ENCODE data around the gene MDH1B.
"Not testable (repeated sequence)": the region's sequence is repeated elsewhere in the genome, so short reads cannot be mapped to it uniquely, and the experiment has no call there.

The MDH1B gene

DNA sequence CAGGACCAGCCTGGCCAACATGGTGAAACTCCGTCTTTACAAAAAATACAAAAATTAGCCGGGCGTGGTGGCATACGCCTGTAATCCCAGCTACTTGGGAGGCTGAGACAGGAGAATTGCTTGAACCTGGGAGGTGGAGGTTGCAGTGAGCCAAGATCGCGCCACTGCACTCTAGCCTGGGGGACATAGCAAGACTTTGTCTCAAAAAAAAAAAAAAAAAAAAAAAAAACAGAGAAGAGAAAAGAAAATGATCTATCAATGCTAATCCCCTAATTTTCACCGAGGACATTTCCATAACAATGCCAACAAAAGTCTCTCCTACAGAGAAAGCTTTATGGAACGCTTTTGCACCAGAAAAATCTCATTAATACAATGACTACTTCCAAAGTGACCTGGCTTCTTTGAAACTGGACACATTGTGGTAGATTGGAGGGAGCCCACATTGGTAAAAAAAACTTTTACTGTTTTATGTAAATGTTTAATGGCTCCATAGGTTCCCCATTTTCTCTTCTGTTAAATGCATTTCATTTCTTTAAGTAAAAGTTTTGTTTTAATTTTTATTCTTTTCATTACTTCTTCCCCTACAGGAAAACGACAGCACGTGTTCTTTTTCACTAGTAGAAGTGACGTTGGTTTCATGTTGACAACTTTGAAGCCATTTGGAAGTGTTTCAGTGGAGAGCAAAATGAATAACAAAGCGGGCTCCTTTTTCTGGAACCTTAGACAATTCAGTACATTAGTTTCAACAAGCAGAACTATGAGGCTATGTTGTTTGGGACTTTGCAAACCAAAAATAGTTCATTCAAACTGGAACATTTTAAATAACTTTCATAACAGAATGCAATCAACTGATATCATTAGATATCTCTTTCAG is 1.2 kb upstream of the MDH1B start:
- DNase-seq (ENCODE audit: low read depth): no peak

DNA sequence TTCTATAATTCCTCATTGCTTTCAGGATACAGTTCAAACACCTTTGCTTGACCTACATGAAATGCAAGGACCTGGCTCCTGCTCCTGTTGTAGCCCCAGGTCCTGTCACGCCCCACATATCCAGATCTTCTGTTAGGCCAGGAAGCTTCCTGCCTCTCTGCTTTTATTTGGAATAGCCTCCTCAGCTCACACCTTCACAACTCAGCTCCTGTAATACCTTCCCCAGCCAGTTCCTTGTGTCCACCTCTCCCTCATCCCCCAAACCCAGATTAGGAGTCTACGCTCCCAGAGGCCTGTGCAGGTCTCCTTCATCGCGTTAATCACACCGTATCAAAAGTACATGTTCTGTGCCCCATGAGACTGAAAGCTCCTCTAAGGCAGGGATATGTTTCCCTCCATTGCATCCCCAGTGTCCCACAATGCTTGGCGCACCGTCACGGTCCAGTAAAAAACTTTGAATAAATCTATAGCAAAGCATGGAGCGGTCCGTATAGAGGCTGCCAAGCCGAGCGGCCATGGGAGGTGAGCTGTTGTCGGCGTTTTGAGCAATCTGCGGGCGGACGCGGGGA is 371 bp downstream of the MDH1B start:
- no peak for DNase-seq (ENCODE audit: low read depth)

DNA sequence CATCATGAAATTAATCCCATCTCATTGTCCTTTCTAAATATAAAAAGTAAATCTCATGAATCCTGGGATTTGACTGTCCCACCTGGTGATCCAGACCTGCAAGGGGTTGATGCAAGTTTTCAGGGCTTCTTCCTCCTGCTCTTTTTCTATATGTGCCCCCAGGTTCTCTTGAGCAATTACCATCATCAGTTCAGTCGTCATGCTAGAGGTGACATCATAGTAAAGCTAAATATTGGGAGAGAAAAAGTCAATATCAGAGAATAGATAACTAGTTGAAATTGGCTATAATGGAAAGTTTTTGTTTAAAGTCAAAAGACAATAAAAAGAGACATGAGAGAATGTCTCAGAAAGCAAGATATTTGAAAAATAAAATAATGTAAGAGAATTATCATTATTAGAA is 8.3 kb downstream of the MDH1B start:
- no peak for DNase-seq (ENCODE audit: low read depth)

DNA sequence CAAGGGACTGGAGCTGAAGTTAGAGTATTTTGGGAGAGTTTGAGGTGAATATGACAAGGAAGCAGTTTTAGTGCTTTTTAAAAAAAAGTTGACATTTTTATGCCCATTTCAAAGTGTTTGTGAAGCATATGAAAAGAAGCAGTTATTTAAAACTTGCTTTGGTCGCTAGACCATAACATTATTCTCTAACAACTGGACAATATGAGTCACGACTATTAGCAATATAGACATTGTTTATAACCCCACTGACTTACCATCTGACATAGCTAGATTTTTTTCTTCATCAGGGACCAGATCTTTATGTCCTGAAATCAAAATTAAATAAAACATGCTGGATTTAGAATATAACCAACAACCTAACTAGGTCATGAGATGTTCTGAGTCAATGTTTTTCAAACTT is 24.3 kb downstream of the MDH1B start:
- DNase-seq (ENCODE audit: low read depth): no peak

DNA sequence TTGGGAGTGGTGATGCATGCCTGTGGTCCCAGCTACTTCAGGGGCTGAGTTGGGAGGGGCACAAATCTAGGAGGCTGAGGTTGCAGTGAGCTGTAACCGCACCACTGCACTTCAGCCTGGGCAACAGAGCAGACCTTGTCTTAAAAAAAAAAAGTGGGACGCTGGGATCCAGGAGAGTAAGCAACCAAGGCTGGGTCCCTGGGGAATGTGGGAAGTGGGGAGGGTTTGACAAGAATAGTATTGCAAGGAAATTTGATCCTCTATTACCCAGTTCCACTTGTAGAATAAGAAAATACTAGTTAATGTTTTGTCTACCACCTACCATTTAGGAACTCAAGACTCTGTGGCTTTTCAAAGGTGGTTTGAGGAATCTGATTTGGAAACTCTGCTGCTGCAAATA is 25.9 kb downstream of the MDH1B start:
- no peak for DNase-seq (ENCODE audit: low read depth)

DNA sequence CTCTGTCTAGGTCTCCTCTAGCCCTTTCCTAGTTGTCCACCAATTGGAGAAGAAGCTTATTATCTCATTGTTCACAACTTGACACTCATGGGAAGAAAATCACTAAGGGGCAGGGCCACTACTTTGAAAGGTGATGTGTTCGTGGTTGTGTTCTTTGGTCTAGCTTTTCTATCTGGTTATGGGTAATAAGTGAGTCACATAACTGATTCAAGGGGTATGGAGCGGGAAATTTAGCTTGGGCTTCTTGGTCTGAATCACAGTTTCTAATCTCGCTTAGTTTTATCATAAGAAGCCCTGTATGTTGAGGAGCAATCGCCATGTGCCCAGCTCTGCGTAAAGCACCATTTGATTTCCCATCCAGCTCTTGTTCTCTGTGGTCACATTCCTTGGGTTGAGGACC is 28.2 kb downstream of the MDH1B start:
- DNase-seq (ENCODE audit: low read depth): no peak

DNA sequence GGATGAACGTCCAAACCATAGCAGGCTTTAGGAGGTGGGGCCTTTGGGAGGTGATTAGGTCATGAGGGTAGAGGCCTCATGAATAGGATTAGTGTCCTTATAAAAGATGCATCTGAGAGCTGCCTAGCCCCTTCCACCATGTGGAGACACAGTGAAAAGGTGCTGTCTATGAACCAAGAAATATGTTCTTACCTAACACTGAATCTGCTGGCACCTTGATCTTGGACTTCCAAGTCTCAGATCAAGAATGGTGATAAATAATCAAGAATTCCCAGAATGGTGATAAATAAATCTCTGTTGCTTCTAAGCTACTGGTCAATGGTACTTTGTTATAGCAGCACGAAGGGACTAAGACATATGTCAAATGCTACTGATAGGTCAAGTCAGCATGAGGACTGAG is 31.8 kb downstream of the MDH1B start:
- DNase-seq (ENCODE audit: low read depth): no peak

DNA sequence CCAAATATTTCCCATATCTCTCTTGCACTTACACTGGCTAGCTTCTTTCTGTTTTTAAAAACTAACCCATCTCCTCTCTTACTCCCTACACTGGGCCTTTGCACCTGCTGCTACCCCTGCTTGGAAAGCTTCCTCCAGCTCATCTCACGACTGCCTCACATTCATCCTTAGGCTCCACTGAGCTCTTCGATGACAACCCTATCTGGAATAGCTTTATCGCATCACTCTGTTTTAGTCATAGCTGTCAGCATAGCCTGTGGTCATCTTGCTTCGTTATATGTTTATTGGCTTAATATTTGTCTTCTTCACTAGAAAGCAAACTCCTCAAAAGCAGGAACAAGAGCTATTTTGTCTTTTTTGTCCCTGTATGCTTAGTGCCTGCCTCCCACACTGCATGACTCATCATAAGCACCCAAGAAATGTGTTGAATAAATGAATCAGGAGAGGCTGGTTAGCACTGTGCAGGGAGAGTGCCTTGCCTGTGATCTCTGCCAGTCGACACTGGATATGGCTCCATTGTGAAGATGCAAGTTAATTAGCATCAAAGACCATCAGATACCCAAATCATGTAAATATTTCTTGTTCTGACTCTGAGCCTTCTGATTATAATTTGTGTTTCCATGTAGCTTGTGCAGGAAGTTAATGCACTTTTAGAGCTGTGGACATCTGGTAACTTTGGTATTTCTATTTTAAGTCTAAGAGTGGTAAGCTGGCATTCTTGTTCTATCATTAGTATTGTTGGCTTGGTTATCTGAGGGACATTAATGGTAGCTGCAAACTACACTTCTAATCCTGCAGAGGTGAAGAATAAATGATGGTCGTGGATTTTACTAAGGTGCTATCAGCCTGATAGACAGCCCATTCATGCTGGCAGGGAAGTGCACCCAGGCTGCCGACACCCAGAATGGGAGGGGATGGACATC is 36.6 kb downstream of the MDH1B start:
- no peak for DNase-seq (ENCODE audit: low read depth)

DNA sequence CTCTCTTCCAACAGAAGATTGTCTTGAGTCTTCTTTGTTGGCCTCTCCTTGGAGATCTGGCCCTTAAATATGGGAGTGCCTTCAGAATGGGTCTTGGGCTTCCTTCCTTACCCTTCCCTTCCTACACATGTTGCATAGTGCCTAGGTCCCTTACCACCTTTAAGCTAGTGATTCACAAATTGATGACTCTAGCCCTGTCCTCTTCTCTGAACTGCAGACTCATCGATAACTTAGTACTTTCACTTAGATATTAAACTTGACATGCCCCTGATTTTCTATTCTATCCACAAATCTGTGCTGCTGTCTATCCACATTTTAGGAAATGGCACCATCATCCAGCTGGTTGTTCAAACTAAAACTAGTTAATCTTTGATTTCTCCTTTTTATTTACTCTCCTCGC is 37.8 kb downstream of the MDH1B start:
- DNase-seq (ENCODE audit: low read depth): no peak

DNA sequence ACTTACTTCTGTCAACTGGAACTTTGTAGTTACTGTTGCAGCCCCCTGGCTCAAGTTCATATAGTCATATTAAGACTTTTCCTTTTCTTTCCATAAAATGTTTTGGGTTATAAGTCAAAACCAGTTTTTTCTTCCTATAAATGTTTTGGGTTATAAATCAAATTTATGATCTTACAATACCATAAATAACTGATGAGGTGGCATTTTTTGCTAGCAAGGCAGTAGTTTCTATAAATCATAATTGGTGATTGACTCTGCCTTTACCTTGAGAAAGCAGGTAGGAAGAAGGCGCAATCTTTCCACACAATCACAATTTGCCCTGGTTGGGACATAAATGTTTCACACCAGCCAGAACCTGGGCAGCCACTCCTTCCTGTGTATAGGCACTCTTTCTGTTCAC is 41.8 kb downstream of the MDH1B start:
- DNase-seq (ENCODE audit: low read depth): no peak

DNA sequence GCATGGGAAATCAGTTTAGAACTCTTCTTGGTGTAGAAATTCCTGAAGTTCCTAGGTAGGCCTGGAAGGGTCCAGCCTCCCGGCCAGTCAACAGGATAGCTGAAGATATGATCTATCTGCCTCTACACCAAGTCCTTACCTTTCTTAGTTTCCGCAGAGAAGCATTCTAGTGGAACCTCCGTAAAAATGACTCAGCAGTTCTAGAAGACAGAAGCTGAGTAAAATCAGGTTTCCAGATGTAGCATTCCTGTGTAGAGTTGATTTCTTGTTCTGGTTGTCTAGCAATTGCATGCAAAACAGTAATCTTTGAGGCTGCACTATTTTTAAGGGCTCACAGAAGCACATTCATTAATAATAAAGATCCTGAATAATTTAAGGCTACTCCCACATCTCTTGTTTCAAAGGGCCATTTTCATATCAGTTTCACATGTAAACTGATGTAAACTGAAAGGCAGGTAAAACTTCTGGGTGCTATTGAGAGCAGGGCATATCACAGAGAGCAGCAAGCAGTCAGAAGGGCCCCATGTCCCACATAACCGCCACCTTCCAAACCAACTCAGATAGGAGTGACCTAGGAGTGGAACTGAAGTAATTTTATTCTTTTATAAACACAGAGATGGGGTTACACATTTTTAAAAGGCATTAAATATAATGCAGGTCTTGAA is 43.7 kb downstream of the MDH1B start:
- DNase-seq (ENCODE audit: low read depth): no peak

DNA sequence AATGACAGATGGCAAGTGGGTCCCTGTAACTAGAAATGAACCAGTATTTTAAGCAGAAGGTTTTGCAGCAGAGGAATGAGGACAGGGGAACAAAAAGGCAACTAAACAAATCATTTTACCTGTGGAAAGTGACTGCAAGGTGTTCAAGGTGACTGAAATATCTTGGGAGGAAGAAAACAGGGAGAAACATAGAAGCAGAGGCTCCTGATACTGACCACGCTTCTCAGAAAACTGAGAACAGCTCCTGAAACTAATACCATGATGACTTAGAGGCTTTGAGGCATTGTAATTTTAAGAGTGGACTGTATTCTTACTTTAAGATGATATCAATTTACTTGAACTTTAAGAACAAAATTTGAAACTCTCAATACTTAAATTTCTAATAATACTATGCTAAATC is 46.8 kb downstream of the MDH1B start, which contains the start of gene DYTN:
Gene DYTN, minus strand, starts transcription at position 101 of the 400 bp plus-strand sequence. CDS start 117 bp downstream, outside the sequence.
- DNase-seq (ENCODE audit: low read depth): no peak

DNA sequence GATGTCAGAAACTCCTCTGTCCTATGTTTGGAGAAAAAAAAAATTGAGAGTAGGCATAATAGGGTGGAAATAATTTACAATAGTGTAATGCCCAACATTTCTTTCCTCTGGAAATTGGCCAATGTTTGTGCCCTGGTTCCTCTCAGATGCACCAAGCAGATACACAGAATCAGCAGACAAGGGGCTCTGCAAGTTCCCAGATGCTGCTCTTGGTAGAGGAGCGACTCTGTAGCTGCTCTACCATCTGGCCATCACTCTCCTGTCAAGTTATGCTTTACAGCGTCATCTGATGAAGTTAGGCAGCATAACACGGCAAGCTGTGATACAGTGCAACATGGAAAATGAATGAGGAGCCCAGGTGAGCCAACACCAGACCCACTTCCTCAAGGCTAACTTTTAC is 48.5 kb downstream of the MDH1B start:
- DNase-seq (ENCODE audit: low read depth): no peak

DNA sequence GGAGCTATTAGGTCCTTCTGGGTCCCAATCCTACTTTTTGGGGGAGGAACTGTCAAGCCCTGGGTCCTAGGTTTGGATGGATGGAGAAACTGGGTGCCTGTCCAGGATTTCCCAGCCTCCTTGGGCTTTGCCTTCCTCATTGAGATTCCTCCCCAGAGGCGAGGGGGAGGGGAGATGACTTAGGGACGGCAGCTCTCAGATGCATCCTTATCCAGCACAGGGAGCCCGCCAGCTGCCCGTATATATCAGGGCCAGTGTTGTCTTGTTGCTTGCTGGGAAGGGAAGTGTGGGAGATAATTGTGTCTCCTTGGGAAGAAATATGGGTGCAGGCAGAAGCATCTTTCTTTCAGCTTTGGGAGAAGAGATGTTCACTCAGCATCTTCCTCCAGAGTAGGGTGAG is 49.9 kb downstream of the MDH1B start:
- DNase-seq (ENCODE audit: low read depth): not testable (repeated sequence)

DNA sequence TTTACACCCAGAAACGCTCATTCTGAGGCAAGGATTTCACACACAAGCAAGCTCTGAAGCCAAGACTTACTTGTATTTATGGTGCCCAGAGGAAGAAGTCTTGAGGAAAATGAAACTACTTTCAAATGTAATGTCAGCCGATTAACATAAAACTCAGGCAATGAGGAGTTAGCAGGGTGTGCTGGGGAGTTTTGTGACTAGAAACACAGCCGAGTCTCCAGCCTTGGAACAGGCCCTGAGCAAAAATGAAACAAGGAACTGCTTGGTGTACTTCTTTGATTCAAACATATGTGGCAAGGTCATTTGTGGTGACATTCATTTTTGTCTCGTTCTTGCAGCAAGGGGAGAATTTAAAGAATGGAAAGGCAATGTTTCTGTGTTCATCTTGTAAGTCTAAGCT is 51.4 kb downstream of the MDH1B start:
- no peak for DNase-seq (ENCODE audit: low read depth)

DNA sequence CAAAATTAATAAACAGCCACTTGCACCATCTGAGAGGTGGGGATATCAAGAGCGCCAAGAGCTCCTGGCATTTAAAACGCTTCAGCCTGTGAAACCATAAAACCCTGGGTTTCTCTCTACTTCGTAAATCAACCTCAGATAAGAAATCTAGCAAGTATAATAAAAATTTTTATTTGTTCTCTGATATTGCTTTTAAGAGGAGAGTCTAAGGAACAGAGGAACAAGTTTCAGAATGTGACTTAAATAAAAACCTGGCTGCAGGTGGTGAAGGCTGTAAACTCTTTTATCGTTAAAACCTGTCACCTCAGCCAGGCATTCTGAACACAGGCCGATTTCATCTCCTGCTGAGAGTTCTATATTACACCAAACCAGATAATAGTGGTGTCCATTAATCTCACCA is 56.8 kb downstream of the MDH1B start:
- DNase-seq (ENCODE audit: low read depth): no peak

DNA sequence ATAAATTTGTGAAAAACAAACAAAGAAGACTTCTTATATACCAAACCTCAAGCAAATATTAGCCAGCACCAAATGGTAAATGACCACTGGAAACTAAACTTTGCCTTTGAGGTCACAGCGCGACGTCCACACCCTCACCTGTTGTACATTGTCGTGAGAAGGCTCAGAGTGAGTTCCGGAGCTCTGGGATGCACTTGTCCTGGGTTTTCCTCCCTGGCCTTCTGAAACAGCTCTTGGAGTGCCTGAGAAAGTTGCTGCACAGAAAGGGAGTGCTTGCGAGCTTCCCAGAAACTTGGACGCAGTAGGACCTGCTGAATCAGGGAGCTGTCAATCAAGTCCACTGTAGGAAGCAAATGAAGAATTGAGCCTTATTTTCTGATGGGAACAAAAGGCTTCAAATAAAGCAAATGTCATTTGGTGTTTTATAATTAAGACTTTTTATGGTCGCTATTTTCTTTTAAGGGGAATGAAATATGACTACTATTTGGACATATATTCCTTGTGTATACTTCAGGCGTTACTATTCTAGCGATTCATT is 57.9 kb downstream of the MDH1B start:
- DNase-seq (ENCODE audit: low read depth): no peak

DNA sequence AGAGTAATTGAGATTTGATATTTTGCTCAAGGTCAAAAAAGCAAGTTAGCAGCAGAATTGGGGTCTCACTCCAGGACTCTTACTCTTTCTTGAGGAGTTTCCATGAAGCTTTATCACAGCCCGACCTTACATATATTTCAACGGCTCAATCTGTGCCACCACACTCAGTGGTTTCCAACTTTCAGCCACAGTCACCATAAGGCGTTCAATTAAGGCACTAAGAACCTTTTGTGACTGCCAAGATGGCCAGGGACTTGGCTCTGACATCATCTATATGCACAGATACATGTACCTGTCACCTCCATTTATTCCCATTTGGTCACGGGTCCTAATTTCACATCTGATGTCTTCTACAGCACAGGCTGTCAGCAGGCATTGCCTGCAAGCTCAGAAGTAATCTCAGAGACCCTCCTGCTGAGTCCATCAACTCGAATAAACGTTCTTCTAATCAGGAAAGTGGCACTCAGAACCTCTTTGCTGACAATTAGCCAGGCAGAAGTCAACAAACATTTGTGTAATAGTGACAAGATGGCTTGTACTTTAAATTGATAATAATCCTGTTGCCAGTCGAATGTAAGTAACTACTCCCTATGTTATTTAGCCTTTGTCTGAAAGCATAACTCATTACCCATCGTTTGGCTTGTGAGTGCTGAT is 63.0 kb downstream of the MDH1B start:
- no peak for DNase-seq (ENCODE audit: low read depth)

DNA sequence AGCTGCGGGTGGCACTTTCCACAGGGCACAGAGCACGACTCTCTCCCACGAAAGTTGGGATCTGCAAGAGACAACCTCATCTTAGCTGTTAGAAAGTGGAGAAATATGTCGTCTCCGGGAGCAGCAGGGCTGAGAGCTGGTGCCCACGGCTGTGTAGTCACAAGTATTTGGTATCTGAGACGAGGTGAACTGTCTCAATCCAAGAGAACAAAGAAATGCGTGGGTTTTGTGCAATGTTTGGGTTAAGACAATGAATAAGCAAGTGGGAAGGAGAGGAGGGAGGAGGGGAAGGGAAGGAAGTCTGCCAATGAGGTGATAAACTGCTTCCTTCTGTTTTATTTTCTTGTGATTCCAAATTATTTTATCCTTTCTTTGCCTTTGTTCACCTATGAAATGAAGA is 65.0 kb downstream of the MDH1B start:
- no peak for DNase-seq (ENCODE audit: low read depth)

DNA sequence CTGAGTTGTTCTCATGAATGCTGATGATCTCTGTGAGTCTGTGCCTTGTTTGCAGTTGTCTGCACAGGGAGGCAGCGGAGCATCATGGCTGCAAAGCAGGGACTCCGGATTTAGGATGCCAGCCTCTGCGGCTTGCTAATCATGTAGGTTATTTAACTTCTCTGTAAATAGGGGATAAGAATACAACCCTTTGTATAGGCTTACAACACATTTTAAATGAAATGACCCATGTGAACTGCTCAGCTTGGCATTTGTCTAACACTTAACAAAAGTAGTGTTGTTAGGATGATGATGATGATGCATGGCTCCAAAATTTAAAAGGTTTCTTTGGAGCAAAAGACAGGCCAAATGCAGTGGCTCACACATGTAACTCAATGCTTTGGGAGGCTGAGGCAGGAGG is 66.3 kb downstream of the MDH1B start:
- no peak for DNase-seq (ENCODE audit: low read depth)

DNA sequence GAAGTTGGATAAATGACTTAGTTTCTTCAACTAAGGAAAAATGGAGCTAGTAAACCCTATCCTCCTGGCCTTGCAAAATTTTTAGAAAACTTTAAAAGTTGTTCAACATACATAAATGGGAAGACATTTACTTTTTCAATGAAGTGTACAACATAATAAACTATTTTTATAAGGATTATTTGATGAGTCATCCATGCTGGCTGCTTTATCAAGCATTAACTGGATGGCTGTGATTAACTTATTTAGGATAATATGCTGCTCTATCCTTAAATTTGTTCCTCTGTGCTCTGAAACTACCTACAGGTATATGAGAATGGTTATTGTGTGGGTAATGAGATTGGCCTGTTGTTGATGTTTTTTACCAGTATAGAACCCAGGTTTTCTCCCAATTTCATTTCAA is 68.2 kb downstream of the MDH1B start:
- DNase-seq (ENCODE audit: low read depth): no peak
